ENCODE data around the gene SHISAL2A. TPM values are rescaled to one million over a fixed set of nuclear protein-coding genes. Genes with fewer than 3 reads are reported as not detected.

The SHISAL2A gene
- total RNA-seq: 0.14 TPM in 1 of 2 replicates, not detected in the other

DNA sequence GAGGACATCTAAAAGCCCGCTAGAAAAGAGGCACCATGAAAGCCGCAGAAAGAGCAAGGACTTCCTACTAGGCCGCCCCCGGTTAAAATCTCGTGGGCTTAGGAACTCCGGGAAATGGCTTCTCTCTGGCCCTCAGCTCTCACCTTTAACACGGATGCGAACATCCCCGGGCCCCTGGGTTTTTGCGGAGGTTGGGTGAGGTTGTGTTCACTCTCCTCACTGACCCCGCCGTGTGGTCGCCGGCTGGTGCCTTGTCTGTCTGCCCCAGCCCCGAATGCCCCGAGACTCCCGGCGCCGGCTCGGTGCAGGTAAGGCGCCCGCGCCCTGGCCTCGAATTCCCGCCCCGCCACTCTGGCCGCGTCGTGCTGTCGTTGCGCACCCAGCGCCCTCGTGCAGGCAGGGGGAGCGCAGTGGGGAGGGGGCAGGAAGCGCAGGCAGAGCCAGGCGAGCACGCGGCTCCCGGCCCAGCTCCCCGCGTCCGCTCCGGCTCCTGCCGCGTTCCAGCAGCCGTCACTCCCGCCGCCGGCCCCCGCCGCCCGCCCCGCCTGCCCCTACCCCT, at the start of gene SHISAL2A:
Gene SHISAL2A, plus strand, starts transcription at position 437 of the 559 bp plus-strand sequence. CDS start 326 bp downstream, outside the sequence.

DNA sequence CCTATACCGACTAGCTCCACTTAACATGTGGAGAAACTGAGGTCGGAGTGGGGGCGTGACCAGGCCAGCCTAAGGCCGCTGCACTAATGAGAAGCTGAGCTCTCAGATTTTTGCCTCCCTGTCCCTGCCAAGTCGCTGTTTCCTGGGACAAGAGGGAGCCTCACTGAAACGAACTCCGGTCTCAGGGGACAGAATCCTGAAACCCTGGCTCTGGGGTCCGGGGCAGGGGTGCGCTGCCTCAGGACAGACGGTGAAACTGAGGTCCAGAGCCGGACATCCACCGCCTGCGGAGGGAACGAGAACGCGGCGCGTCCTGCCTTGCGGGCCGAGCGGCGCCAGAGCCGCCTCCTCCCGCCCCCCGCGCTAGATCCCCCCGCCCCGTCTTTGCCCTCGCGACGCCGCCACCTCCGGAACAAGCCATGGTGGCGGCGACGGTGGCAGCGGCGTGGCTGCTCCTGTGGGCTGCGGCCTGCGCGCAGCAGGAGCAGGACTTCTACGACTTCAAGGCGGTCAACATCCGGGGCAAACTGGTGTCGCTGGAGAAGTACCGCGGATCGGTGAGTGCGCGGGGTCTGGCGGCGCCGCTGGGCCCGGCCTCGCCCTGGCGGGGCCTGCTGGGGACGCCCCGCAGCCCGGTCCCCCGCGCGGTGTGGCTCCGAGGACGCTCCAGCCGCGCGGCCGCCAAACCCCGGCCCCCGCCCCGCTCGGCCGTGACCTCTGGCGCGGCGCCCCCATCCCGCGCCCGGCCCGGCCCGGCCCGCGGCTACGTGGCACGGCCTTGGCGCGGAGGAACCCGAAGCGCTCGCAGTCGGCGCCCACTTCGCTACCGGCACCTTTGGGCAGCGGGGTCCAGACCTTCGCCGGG, 30.7 kb upstream of the SHISAL2A start, which contains the start of gene GPX7:
Gene GPX7, plus strand, starts transcription at position 381 of the 865 bp plus-strand sequence. Its CDS starts 39 bp downstream, at position 420.

DNA sequence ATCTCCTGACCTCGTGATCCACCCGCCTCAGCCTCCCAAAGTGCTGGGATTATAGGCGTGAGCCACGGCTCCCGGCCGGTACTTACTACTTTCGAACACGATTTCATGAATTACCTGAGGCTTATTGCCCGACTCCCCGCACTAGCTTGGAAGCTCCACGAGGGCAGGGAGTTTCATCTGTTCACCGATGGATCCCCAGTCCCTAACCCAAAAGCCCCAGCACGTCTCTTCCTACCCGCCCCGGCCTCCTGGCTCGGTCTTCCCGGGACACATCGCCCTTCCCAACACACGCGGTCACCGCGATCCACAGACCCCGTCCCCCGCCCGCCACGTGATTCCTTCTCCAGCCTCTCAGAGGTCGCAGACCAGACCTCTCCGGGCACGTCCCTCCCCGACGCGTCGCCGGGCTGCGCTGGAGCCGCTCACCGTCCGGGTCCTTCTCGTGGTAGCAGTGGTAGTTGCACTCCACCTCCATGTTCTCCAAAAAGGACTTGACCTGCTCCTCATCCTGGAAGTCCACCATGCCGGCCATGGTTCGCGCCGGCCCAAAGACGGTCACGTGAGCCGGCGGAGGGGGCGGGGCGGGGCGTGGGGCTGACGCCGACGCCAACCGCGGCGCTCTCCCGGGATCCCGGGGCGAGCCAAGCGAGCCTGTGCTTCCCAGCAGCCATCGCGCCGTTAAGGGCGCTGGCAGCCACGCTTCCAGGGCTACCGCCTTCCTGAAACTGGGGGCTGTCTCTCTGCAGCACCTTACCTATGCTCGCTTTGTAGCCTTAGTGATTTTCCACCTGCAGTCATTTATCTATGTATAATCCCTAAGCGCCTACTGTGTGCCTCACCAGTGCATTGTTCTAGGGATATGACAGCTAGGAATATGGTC, 65.1 kb downstream of the SHISAL2A start, which contains the start of gene COA7:
Gene COA7, minus strand, starts transcription at position 553 of the 880 bp plus-strand sequence. Its CDS starts 21 bp downstream, at position 532.

Other genes with a start within 250 kb of the SHISAL2A start
- 0.14 and 0.34 TPM in 2 replicates for gene ORC1, start 228.7 kb upstream of the SHISAL2A start, total RNA-seq
- 9.6 and 11.5 TPM in 2 replicates for gene PRPF38A, start 228.6 kb upstream of the SHISAL2A start, total RNA-seq
- 27.0 and 51.5 TPM in 2 replicates for gene TUT4, start 80.1 kb upstream of the SHISAL2A start, total RNA-seq
- 2.0 and 2.7 TPM in 2 replicates for gene GPX7, start 30.8 kb upstream of the SHISAL2A start, total RNA-seq
- 18.5 and 26.9 TPM in 2 replicates for gene COA7, start 65.2 kb downstream of the SHISAL2A start, total RNA-seq
- 27.6 and 30.8 TPM in 2 replicates for gene ZYG11B, start 93.3 kb downstream of the SHISAL2A start, total RNA-seq
- 0.07 and 0.68 TPM in 2 replicates for gene ZYG11A, start 209.6 kb downstream of the SHISAL2A start, total RNA-seq

All from nasal cavity respiratory epithelium epithelial cell of viscerocranial mucosa (primary cell).